GM12801 (cell line): ENCODE measurements around the gene SLC51B.

Experiments
- TF ChIP-seq, protein P1 (sequence below): IDR thresholded peaks from one replicate; pipeline ENCODE4 v1.5.1; 2011; ENCODE audit warnings: control low read depth; ENCODE audit not compliant: insufficient read length; ENCODE audit errors: extremely low read depth

The SLC51B gene

DNA sequence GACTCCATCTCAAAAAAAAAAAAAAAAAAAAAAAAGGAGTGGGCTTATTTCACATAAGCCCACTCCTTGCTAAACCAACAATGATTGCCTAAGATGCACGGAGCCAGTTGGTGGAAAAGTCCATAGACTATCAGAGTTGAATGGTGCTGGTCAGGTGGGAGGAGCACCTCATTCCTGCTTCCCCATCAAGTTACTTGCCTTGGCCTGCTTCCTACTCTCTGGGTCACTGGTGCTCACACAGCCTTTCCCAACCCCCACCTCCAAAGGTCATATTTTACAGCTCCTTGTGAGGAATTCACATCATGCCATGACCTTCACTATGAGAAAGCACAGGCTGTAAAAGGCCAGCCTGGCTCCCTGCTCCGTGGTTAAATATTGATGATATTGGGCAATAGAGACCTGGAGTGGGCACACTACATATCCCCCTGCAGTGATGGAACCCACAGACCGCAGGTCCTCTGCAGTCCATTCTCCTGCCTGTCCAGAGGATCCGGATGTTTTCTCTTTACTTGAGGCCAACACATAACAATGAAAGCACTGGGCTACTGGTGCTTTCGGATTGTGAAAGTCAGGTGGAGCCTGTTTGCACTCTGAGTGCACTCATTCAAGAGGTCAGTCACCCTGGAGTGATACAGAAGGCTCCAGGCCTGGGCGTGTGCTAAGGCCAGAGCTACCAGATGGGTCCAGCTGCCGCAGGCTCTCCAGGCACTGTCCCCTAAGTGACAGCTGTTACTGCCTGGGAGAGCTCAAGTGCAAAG, at the start of gene SLC51B:
SLC51B (plus strand) TSS at position 664 of the 758 bp plus-strand sequence. CDS start 4,618 bp downstream, outside the sequence.
- TF ChIP-seq, protein P1, sequence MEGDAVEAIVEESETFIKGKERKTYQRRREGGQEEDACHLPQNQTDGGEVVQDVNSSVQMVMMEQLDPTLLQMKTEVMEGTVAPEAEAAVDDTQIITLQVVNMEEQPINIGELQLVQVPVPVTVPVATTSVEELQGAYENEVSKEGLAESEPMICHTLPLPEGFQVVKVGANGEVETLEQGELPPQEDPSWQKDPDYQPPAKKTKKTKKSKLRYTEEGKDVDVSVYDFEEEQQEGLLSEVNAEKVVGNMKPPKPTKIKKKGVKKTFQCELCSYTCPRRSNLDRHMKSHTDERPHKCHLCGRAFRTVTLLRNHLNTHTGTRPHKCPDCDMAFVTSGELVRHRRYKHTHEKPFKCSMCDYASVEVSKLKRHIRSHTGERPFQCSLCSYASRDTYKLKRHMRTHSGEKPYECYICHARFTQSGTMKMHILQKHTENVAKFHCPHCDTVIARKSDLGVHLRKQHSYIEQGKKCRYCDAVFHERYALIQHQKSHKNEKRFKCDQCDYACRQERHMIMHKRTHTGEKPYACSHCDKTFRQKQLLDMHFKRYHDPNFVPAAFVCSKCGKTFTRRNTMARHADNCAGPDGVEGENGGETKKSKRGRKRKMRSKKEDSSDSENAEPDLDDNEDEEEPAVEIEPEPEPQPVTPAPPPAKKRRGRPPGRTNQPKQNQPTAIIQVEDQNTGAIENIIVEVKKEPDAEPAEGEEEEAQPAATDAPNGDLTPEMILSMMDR: no peak

DNA sequence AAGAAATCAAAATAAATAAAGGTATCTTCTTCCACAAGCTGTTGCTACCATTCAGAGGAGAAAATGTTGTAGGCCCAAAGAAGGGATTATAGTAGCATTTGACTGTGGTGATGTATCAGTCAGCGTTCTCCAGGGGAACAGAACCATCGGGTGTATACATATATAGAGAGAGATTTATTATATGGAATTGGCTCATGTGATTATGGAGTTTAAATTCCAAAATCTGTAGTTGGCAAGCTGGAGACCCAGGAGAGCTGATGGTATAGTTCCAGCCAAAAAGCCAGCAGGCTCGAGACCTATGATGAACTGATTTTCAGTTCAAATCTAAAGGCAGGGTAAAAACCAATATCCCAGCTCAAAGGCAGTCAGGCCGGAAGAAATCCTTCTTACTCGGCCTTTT, 48.1 kb upstream of the SLC51B start:
- TF ChIP-seq, protein P1: no peak

DNA sequence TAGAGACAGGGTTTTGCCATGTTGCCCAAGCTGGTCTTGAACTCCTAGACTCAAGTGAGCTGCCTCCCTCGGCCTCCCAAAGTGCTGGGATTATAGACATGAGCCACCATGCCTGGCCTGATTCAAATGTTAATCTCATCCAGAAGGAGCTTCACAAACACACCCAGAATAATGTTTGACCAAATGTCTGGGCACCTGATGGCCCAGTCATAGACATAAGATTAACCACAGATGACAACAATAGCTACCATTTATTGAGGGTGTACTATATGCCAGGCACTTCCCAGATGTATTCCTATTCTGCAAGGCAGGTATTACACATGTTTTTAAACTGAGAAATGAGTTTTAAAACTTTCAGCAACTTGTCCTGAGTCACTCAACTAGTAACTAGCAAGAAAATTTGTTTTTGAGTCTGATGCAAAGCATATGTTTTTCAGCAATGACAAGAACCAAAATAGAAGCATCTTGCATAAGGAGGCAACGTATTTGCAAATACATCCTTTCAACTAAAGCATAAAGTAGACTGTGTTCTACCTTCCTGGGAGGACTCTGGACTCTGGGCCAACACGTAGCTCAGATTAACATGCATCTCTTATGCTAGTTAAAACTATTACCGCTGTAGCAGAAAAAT, 47.3 kb upstream of the SLC51B start:
- TF ChIP-seq, protein P1: no peak

DNA sequence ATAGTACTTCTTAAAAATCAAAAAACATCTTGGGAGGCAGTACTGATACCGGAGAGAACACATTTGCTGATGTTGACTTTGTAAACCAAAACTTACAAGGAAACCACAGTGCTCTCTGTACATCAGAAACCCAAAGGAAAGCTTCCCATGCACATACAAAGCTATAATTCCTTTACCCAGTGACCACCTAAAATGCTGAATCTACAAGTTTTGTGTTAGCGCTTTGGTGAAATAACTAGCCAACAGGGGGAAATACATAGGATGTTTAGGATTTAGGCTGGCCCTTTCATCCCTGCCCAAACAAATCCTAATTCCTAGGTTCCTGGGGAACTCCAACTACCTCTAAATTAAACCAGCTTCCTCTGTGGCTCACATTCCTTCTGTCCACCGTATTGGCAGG, 40.2 kb upstream of the SLC51B start:
- TF ChIP-seq, protein P1: no peak

DNA sequence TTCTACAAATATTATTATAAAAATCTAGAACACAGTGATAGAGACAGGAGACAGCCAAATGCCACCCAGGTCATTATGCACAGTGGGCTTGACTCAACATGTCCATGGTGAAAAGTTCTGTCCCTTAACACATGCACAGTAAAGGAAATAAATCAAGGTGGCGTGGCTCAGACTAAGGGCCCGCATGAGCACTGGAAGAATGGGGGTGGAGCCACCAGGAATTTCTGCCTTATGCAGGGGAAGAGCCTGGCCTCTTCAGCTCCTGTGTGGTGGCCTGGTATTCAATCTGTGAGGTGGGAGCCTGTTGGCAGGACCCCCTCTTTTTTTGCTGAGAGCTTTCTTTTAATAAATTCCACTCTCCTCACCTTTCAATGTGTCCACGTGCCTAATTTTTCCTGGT, 38.3 kb upstream of the SLC51B start:
- TF ChIP-seq, protein P1: no peak

DNA sequence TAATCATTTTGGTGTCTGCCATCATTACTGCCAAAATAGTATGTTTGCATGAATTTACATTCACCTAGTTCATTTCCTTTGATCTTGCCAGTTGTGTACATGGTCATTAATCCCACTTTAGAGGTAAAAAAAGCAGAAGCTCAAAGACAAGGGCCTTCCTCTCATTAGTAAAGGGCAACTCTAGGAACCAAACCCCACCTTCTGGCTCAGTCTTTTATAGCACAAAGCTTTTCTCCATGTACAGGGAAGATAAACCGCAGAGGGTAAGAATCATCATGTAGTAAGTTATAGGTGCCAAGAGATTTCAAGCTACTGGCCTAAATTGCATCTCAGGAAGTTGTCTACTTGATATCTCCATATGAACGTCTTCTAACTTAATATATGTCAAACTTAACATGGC, 36.2 kb upstream of the SLC51B start:
- TF ChIP-seq, protein P1: no peak

DNA sequence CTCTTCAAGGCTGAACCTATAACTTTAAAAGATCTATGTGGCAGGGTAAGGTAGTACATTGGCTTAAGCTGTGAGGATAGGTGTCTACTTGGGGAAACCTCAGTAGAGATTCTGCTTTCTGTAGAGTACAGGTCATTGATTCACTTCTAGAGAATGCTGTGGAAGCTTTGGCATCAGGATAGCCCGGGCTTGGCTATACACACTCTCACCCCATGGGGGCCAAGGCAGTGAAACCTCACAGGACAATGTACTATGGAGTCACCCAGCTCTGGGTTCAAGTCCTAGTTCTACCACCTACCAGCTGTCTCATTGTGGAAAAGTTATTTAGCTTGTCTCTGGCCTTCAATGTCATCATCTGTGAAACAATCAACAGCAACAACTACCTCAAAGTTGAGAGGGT, 24.8 kb upstream of the SLC51B start:
- TF ChIP-seq, protein P1: no peak
